ENCODE data around the gene FZD4.

DNA sequence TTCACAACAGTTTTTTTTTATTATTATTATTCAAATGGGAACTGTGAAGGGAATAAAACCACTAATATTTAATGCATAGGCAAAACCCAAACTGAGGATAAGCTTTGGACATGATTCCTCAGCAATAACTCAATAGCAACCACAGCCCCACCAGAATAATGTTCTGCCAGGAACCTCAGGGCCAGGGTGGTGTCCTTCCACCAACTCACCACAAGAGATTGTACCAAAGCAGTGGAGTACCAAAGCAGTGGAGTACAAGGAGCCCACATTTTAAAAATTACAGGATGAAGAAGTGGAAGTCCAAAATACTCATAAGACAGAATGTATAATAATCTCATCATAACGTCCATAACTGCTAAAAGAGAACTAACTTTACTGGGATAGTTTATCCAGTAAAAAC is 32.5 kb upstream of the FZD4 start:
- TF ChIP-seq, protein P1, sequence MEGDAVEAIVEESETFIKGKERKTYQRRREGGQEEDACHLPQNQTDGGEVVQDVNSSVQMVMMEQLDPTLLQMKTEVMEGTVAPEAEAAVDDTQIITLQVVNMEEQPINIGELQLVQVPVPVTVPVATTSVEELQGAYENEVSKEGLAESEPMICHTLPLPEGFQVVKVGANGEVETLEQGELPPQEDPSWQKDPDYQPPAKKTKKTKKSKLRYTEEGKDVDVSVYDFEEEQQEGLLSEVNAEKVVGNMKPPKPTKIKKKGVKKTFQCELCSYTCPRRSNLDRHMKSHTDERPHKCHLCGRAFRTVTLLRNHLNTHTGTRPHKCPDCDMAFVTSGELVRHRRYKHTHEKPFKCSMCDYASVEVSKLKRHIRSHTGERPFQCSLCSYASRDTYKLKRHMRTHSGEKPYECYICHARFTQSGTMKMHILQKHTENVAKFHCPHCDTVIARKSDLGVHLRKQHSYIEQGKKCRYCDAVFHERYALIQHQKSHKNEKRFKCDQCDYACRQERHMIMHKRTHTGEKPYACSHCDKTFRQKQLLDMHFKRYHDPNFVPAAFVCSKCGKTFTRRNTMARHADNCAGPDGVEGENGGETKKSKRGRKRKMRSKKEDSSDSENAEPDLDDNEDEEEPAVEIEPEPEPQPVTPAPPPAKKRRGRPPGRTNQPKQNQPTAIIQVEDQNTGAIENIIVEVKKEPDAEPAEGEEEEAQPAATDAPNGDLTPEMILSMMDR (IDR thresholded peaks at IDR 0.05), result no peak
- TF ChIP-seq TEAD1 (CRISPR knock-in tag; IDR thresholded peaks at IDR 0.05), result no peak
- TF ChIP-seq, protein P2, sequence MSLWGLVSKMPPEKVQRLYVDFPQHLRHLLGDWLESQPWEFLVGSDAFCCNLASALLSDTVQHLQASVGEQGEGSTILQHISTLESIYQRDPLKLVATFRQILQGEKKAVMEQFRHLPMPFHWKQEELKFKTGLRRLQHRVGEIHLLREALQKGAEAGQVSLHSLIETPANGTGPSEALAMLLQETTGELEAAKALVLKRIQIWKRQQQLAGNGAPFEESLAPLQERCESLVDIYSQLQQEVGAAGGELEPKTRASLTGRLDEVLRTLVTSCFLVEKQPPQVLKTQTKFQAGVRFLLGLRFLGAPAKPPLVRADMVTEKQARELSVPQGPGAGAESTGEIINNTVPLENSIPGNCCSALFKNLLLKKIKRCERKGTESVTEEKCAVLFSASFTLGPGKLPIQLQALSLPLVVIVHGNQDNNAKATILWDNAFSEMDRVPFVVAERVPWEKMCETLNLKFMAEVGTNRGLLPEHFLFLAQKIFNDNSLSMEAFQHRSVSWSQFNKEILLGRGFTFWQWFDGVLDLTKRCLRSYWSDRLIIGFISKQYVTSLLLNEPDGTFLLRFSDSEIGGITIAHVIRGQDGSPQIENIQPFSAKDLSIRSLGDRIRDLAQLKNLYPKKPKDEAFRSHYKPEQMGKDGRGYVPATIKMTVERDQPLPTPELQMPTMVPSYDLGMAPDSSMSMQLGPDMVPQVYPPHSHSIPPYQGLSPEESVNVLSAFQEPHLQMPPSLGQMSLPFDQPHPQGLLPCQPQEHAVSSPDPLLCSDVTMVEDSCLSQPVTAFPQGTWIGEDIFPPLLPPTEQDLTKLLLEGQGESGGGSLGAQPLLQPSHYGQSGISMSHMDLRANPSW (CRISPR knock-in tag; conservative IDR thresholded peaks at IDR 0.05; ENCODE audit: low read depth), result no peak
- TF ChIP-seq TP53 (CRISPR knock-in tag; IDR thresholded peaks at IDR 0.05), result no peak
- TF ChIP-seq, protein P3, sequence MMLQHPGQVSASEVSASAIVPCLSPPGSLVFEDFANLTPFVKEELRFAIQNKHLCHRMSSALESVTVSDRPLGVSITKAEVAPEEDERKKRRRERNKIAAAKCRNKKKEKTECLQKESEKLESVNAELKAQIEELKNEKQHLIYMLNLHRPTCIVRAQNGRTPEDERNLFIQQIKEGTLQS (CRISPR knock-in tag; conservative IDR thresholded peaks at IDR 0.05), result no peak
- no peak for TF ChIP-seq TCF7 (CRISPR knock-in tag; IDR thresholded peaks at IDR 0.05; ENCODE audit: low read depth)
- TF ChIP-seq, protein P4, sequence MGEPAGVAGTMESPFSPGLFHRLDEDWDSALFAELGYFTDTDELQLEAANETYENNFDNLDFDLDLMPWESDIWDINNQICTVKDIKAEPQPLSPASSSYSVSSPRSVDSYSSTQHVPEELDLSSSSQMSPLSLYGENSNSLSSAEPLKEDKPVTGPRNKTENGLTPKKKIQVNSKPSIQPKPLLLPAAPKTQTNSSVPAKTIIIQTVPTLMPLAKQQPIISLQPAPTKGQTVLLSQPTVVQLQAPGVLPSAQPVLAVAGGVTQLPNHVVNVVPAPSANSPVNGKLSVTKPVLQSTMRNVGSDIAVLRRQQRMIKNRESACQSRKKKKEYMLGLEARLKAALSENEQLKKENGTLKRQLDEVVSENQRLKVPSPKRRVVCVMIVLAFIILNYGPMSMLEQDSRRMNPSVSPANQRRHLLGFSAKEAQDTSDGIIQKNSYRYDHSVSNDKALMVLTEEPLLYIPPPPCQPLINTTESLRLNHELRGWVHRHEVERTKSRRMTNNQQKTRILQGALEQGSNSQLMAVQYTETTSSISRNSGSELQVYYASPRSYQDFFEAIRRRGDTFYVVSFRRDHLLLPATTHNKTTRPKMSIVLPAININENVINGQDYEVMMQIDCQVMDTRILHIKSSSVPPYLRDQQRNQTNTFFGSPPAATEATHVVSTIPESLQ (CRISPR knock-in tag; IDR thresholded peaks at IDR 0.05), result no peak
- TF ChIP-seq, protein P5, sequence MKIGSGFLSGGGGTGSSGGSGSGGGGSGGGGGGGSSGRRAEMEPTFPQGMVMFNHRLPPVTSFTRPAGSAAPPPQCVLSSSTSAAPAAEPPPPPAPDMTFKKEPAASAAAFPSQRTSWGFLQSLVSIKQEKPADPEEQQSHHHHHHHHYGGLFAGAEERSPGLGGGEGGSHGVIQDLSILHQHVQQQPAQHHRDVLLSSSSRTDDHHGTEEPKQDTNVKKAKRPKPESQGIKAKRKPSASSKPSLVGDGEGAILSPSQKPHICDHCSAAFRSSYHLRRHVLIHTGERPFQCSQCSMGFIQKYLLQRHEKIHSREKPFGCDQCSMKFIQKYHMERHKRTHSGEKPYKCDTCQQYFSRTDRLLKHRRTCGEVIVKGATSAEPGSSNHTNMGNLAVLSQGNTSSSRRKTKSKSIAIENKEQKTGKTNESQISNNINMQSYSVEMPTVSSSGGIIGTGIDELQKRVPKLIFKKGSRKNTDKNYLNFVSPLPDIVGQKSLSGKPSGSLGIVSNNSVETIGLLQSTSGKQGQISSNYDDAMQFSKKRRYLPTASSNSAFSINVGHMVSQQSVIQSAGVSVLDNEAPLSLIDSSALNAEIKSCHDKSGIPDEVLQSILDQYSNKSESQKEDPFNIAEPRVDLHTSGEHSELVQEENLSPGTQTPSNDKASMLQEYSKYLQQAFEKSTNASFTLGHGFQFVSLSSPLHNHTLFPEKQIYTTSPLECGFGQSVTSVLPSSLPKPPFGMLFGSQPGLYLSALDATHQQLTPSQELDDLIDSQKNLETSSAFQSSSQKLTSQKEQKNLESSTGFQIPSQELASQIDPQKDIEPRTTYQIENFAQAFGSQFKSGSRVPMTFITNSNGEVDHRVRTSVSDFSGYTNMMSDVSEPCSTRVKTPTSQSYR (CRISPR knock-in tag; IDR thresholded peaks at IDR 0.05), result no peak
- TF ChIP-seq ZNF138 (CRISPR knock-in tag; conservative IDR thresholded peaks at IDR 0.05), result no peak
- no peak for TF ChIP-seq ZNF671 (CRISPR knock-in tag; IDR thresholded peaks at IDR 0.05)
